OCI-M2 (cell line): ENCODE measurements around the gene CCL4L2.
"Not testable (repeated sequence)": the region's sequence is repeated elsewhere in the genome, so short reads cannot be mapped to it uniquely, and the experiment has no call there.

Experiments
- DNase-seq: peaks from one replicate; lab custom pipeline; 2025; ENCODE audit not compliant: unreplicated experiment; lab: John Stamatoyannopoulos, UW

Gene CCL4L2

GRCh38 chr17:36219556-36219955, 8.7 kb downstream of the CCL4L2 start:
- DNase-seq = not testable (repeated sequence)

DNA sequence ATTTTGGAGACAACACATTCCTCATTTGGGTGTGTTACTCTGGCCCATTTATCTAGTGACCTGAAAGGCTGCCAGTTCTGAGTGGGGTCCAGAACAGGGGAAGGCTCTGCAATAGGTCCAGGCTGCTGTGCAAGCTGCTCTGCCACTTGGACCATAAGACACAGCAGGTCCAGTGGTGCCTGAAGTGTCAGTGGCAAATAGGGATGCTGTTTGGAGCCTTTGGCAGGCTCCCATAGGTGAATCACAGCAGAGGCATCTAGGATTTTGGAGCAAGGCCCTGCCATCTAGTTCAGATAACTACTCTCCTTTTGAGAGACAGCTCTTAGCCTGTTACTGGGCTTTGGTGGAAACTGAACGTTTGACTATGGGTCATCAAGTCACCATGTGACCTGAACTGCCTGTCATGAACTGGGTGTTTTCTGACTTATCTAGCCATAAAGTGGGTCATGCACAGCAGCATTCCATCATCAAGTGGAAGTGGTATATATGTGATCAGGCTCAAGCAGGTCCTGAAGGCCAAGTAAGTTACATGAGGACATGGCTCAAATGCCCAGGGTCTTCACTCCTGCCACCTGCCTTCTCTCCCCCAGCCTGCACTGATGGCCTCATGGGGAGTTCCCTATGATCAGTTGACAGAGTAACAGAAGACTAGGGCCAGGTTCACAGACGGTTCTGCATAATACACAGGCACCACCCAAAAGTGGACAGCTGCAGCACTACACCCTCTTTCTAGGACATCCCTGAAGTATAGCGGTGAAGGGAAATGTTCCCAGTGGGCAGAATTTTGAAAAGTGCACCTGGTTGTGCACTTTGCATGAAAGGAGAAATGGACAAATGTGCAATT, 10.1 kb downstream of the CCL4L2 start:
- DNase-seq = not testable (repeated sequence)

DNA sequence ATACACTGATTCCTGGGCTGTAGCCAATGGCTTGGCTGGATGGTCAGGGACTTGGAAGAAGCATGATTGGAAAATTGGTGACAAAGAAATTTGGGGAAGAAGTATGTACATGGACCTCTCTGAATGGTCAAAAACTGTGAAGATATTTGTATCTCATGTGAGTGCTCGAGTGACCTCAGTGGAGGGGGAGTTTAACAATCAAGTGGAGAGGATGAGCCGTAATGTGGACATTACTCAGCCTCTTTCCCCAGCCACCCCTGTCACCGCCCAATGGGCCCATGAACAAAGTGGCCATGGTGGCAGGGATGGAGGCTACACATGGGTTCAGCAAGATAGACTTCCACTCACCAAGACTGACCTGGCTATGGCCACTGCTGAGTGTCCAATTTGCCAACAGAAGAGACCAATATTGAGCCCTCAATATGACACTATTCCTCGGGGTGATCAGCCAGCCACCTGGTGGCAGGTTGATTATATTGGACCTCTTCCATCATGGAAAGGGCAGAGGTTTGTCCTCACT, 10.8 kb downstream of the CCL4L2 start:
- not testable (repeated sequence) for DNase-seq

DNA sequence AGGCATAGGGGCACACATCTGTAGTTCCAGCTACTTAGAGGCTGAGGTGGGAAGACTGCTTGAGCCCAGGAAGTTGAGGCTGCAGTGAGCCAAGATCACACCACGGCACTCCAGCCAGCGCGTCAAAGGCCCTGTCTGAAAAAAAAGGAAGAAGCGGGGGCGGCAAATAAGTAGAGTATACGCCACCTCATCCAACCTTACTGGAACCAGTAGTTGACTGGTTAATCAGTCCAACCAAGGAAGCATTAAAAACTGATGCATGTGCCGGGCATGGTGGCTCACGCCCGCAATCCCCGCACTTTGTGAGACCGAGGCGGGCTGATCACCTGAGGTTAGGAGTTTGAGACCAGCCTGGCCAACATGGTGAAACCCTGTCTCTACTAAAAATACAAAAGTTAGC, 12.1 kb downstream of the CCL4L2 start:
- not testable (repeated sequence) for DNase-seq

DNA sequence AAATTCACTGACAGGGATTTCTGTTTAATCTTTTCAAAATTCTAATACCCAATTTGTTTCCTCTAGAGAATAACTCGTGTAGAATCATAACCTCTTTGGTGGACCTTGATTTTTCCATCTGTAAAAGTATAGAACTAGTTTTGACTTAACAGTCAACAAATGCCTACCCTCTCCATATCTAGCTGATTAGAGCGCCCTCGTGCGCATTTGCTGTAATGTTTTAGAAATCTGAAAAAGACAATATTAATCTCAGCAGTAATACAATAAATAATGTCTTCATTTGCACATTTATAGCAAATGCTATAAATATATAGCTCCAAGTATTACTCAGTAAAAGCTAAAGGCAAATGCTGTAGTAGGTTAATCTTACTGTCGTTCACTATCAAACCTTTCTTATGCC, 18.8 kb downstream of the CCL4L2 start:
- DNase-seq = not testable (repeated sequence)

- DNase-seq = not testable (repeated sequence)
These were observed 31.2 kb downstream of the CCL4L2 start for GRCh38 chr17:36242046-36242445.
